ENCODE results near the gene ANGPTL8. TPM values are rescaled to one million over a fixed set of nuclear protein-coding genes. Genes with fewer than 3 reads are reported as not detected.
A peak's percentile ranks its signal among the peaks of the same experiment; 100 is the strongest.

The ANGPTL8 gene
- total RNA-seq, 1 donor from 2014 or later = not detected

DNA sequence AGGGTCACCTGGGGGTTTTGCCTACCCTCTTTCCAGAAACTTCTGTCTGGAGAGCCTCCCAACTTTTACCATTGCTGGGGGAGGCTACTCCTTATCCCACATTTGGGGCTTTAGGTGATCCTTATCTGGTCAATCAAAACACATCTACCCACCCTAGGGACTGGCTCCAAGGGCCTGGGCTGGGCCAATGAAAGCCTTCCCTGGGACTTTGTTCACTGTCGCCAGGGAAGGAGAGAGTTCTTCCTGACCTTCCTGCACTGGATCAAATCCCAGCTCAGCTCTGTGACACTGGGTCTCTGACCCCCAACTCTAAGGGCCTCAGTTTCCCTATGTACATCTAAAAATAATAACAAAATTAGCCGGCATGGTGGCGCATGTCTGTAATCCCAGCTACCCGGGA, 11.8 kb downstream of the ANGPTL8 start:
- no peaks in the 10 kb centered on the region for H3K4me1 Mint-ChIP-seq
- no peak overlapping the region for H3K4me3 Mint-ChIP-seq
- no peaks in the 10 kb centered on the region for H3K27me3 Mint-ChIP-seq (ENCODE audit: low read depth)
- no peak for TF ChIP-seq CTCF (conservative IDR thresholded peaks at IDR 0.05)
- H3K9me3 Mint-ChIP-seq = no peaks in the 10 kb centered on the region
- H3K36me3 Mint-ChIP-seq (ENCODE audit: low read depth) = no peaks in the 10 kb centered on the region
- no peak for DNase-seq (ENCODE audit: low read depth, low spot score)
- H3K27ac Mint-ChIP-seq (ENCODE audit: unreplicated experiment) = no peak overlapping the region

DNA sequence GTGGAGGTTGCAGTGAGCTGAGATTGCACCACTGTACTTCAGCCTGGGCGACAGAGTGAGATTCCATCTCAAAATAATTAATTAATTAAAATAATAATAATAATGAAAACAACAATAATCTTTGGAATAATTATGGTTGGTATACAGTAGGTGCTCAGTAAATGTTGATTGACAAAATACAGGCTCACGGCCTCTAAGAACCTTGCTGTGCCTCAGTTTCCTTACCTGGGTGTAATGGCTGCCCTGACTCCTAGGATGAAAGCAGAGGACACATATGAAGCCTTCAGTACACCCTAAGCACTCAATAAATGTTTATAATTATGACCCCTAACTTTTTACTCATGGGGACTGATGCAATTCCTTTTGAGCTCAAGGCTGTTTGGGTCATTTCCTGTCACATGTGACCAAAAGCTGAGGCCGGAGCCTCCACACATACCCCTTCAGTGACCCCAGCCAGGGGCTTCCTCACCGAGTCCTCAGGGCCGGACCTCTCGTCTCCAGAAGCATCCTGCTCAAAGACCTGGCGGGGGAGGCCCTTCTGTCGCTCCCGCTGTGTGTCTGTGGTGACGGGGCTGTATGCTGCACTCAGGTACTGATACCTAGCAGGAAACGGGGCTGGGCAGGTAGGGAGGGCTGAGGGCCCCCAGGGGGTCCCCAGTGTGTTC, 12.4 kb downstream of the ANGPTL8 start:
- Mint-ChIP-seq H3K9me3 (no peaks in the 10 kb centered on the region), H3K27ac (ENCODE audit: unreplicated experiment) (no peak overlapping the region), H3K27me3 (ENCODE audit: low read depth) (no peaks in the 10 kb centered on the region), H3K36me3 (ENCODE audit: low read depth) (no peaks in the 10 kb centered on the region), H3K4me3 (no peak overlapping the region), H3K4me1 (no peaks in the 10 kb centered on the region)
- DNase-seq (ENCODE audit: low read depth, low spot score) = no peak
- no peak for TF ChIP-seq CTCF (conservative IDR thresholded peaks at IDR 0.05)

DNA sequence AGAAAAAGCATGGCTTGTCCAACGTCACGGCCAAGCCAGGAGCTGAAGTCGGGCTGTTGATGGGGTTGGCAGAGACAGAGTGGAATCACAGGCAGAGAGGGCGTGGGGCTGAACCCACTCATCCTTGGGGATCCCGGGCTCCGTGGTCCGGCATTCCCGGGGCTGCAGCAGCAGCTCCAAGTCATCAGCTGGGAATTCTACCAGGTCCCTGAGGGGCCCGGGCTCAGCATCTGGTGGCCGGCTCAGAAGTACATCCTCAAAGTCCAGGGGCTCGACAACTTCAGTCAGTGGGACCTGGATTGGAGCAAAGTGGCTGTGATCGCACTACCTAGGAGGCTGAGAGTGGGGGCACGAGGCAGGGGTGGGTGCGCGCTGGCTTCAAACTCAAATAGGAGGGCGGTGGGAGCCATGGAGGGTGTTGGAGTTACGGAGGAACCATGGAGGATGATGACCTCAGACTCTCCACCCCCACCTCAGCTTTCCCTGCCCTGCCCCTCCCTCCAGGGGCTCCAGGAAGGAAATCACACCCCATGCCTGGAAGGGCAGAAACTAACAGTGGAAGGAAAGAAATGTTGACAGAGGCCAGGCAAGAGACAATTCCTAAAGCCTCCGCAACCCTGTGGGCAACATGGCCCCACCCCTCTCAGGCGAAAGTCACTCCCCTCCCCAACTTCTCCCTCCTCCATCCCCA, 13.4 kb downstream of the ANGPTL8 start:
- Mint-ChIP-seq H3K9me3 (no peaks in the 10 kb centered on the region), H3K27ac (ENCODE audit: unreplicated experiment) (peak overlapping the region; percentile 27), H3K36me3 (ENCODE audit: low read depth) (no peaks in the 10 kb centered on the region), H3K27me3 (ENCODE audit: low read depth) (no peaks in the 10 kb centered on the region), H3K4me3 (no peak overlapping the region), H3K4me1 (no peaks in the 10 kb centered on the region)
- no peak for DNase-seq (ENCODE audit: low read depth, low spot score)
- TF ChIP-seq CTCF (conservative IDR thresholded peaks at IDR 0.05) = no peak

DNA sequence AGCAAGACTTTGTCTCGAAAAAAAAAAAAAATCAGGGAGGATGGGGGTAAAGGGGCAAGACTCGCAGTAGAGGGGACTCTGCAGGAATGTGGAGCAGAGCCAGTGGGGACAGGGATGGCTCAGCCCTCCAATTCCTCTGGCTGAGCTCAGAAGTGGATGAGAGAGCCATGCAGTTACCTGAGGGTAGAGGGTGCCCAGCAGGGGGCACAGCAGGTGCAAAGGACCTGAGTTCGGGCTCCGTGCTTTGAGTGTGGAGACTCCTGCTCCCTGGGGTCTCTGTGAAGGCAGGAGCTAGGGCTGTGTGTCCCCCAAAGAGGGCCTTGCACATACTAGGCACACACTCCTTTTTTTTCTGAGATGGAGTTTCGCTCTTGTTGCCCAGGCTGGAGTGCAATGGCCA, 15.2 kb downstream of the ANGPTL8 start:
- Mint-ChIP-seq H3K4me3 (no peak overlapping the region), H3K27me3 (ENCODE audit: low read depth) (no peaks in the 10 kb centered on the region), H3K9me3 (no peaks in the 10 kb centered on the region), H3K36me3 (ENCODE audit: low read depth) (no peaks in the 10 kb centered on the region), H3K4me1 (no peaks in the 10 kb centered on the region), H3K27ac (ENCODE audit: unreplicated experiment) (no peak overlapping the region)
- TF ChIP-seq CTCF (conservative IDR thresholded peaks at IDR 0.05) = no peak
- DNase-seq (ENCODE audit: low read depth, low spot score) = no peak

DNA sequence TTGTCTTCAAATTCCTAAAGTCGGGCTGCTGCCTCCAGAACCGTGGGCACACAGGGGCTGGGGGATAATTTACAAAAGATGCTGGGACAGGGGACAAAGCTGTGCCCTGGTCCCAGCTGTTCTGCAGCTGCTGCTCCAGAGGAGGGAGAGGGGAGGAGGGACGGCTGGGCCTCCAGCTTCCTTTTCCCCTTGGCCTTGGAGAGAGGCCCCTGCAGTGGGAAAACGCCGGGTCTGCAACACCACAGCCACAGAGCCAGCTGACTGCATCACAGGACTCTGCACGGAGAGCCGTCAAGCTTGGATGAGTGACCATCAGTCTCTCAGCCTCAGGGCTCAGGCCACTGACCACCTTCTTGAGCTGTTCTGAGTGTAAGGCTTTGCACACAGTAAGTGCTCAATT, 16.8 kb downstream of the ANGPTL8 start:
- H3K27ac Mint-ChIP-seq (ENCODE audit: unreplicated experiment) = no peak overlapping the region
- peak; percentile 22 for DNase-seq (ENCODE audit: low read depth, low spot score)
- no peak for TF ChIP-seq CTCF (conservative IDR thresholded peaks at IDR 0.05)
- no peak overlapping the region for H3K4me3 Mint-ChIP-seq
- H3K36me3 Mint-ChIP-seq (ENCODE audit: low read depth) = no peaks in the 10 kb centered on the region
- H3K27me3 Mint-ChIP-seq (ENCODE audit: low read depth) = no peaks in the 10 kb centered on the region
- H3K4me1 Mint-ChIP-seq = peaks cover 4% of the 10 kb centered on the region
- H3K9me3 Mint-ChIP-seq = no peaks in the 10 kb centered on the region
